OCI-LY7 (cell line): Measurements from ENCODE around the gene AHSG. TPM values are rescaled to one million over a fixed set of nuclear protein-coding genes. Genes with fewer than 3 reads are reported as not detected.
"Not testable (repeated sequence)": the region's sequence is repeated elsewhere in the genome, so short reads cannot be mapped to it uniquely, and the experiment has no call there.

Experiments used
- BruUV-seq: library from RNA; stranded (reverse); fragments of 400-500 nt; replicated peaks from 2 replicates; lab custom pipeline; 2021; lab: Mats Ljungman, UMichigan
- CTCF ChIA-PET: fragments of 300-600 bp; sonication (Branson Sonifier 250); formaldehyde crosslinking; loops from one replicate; lab custom pipeline; 2022; ENCODE audit warnings: antibody characterized with exemption; ENCODE audit not compliant: unreplicated experiment; lab: Charles Lee
- POLR2A ChIA-PET: fragments of 300-600 bp; sonication (Branson Sonifier 250); formaldehyde crosslinking; loops from one replicate; lab custom pipeline; 2022; ENCODE audit warnings: antibody characterized with exemption; lab: Charles Lee
- DNase-seq: peaks from one replicate; pipeline ENCODE4 v3.0.0-alpha.2; 2015; ENCODE audit warnings: low spot score
- H2AFZ ChIP-seq: fragments of 200-600 bp; sonication (generic), shearing (Covaris generic); 2 replicates; pipeline ENCODE4 v1.6.1; 2014; ENCODE audit warnings: mild to moderate bottlenecking, antibody characterized with exemption, low read length, moderate library complexity
- H3K27ac ChIP-seq: fragments of 200-600 bp; sonication (generic); 2 replicates; pipeline ENCODE4 v1.5.1; 2014; ENCODE audit warnings: mixed run types, low read depth, mild to moderate bottlenecking, moderate library complexity, low read length, inconsistent platforms; ENCODE audit not compliant: poor library complexity, severe bottlenecking
- H3K36me3 ChIP-seq: fragments of 200-600 bp; sonication (generic); 2 replicates; pipeline ENCODE4 v1.6.1; 2014; ENCODE audit warnings: mild to moderate bottlenecking, antibody characterized with exemption, low read length, moderate library complexity, mixed read lengths; ENCODE audit not compliant: insufficient read depth
- H3K4me1 ChIP-seq: fragments of 200-600 bp; sonication (generic); 2 replicates; pipeline ENCODE4 v1.5.1; 2014; ENCODE audit warnings: mild to moderate bottlenecking, low read length; ENCODE audit not compliant: insufficient read depth, poor library complexity, severe bottlenecking
- H3K4me2 ChIP-seq: fragments of 200-600 bp; sonication (generic); 2 replicates; pipeline ENCODE4 v1.6.1; 2014; ENCODE audit warnings: mild to moderate bottlenecking, low read length
- H3K4me3 ChIP-seq: fragments of 200-600 bp; sonication (generic); 2 replicates; pipeline ENCODE4 v1.5.1; 2014; ENCODE audit warnings: mild to moderate bottlenecking, low read depth, low read length; ENCODE audit not compliant: poor library complexity, severe bottlenecking
- H3K79me2 ChIP-seq: fragments of 200-600 bp; sonication (generic); 2 replicates; pipeline ENCODE4 v1.6.1; 2016; ENCODE audit warnings: low read depth, mild to moderate bottlenecking, low read length, moderate library complexity, mixed read lengths; ENCODE audit not compliant: insufficient read depth
- H3K9me2 ChIP-seq: fragments of 200-600 bp; sonication (generic); 2 replicates; pipeline ENCODE4 v1.6.1; 2016; ENCODE audit warnings: mild to moderate bottlenecking, low read length, mixed read lengths; ENCODE audit not compliant: insufficient read depth
- H3K9me3 ChIP-seq: fragments of 200-600 bp; sonication (generic); 2 replicates; pipeline ENCODE4 v1.6.1; 2014; ENCODE audit warnings: mild to moderate bottlenecking, mixed run types, low read length, mixed read lengths
- H4K20me1 ChIP-seq: fragments of 200-600 bp; sonication (generic); 2 replicates; pipeline ENCODE4 v1.6.1; 2014; ENCODE audit warnings: mild to moderate bottlenecking, antibody characterized with exemption, low read length, moderate library complexity, mixed read lengths; ENCODE audit not compliant: insufficient read depth
- CTCF ChIP-seq: fragments of 200-600 bp; sonication (generic); conservative IDR thresholded peaks from 2 replicates; pipeline ENCODE4 v1.5.1; 2014; ENCODE audit warnings: mild to moderate bottlenecking, antibody characterized with exemption, low read length, moderate library complexity, mixed read lengths
- EZH2phosphoT487 ChIP-seq: fragments of 200-600 bp; sonication (generic); IDR thresholded peaks from 2 replicates; pipeline ENCODE4 v1.6.1; 2018; ENCODE audit warnings: low read depth, borderline replicate concordance, mild to moderate bottlenecking, mixed run types, antibody characterized with exemption, low read length, moderate library complexity, mixed read lengths
- intact Hi-C: fragments of 100-400 bp; cut with micrococcal nuclease; formaldehyde crosslinking; loops from one replicate; pipeline ENCODE4 v1.10.0; 2022; ENCODE audit not compliant: unreplicated experiment
- total RNA-seq, 2 experiments: library from RNA; depleted of rRNA in 1 of 2; stranded (reverse); fragments of >200 nt in 1 of 2; shearing (Covaris generic) in 1 of 2; gene quantifications; 2 replicates each; pipeline ENCODE4 v1.2.3, GENCODE V29; 2014 to 2022

The AHSG gene
- total RNA-seq, 2 experiments from 2014 or later = not detected

DNA sequence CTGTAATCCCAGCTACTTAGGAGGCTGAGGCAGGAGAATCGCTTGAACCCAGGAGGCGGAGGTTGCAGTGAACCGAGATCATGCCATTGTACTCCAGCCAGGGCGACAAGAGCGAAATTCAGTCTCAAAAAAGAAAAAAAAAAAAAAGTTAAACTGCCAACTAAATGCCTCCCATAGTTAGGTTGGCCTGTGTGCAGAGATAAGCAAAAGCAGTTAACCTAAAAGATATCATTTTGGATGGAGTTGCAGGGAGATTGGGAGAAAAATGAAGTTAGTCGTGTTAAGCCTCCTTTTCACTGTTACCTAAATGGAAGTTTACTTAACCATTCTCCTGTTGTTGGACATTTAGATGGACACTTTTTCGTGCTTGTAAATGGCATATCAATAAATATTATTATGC lies 15.9 kb downstream of the AHSG start:
- H3K9me3 ChIP-seq = no peaks in the 10 kb centered on the region
- H3K4me1 ChIP-seq = peaks cover 5% of the 10 kb centered on the region
- BruUV-seq = no TSS peak
- H2AFZ ChIP-seq = no peak overlapping the region
- no peak for DNase-seq
- no peak overlapping the region for H3K4me2 ChIP-seq
- no peak for TF ChIP-seq EZH2phosphoT487
- TF ChIP-seq CTCF = no peak
- ChIA-PET CTCF (no interaction called here), POLR2A (no interaction called here)
- intact Hi-C loops = no loop called here
- H3K27ac ChIP-seq = no peak overlapping the region
- H3K9me2 ChIP-seq = no peaks in the 10 kb centered on the region
- no peak overlapping the region for H3K4me3 ChIP-seq
- no peaks in the 10 kb centered on the region for H4K20me1 ChIP-seq
- H3K79me2 ChIP-seq = no peaks in the 10 kb centered on the region
- no peaks in the 10 kb centered on the region for H3K36me3 ChIP-seq

DNA sequence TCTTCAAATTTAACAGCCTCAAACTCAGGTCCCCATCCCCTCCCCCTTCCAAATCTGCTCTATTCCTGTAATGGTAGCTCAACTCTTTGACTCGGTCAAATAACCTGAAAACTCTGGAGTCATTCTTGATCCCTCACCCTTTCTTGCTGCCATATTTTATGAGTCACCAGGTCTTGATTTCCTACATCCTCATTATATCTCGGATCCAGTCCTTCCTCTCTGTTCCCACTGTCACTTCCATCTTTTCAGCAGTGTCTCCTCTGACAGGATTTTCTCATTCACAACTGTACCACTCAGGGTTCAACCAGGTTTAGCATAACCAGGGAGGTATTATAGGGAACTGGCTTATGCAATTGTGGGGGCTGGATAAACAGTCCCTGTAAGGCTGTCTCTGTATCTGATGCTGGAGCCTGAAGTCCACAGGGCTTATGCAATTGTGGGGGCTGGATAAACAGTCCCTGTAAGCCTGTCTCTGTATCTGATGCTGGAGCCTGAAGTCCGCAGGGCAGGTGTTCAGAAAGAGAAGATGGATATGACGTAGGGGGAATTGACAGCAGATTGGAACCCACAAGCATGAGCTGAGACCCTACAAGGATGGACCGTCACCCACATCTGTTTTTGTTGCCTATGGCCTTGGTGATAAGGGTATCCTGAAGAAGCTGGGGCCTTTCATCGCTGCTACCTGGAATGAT lies 18.2 kb downstream of the AHSG start:
- ChIA-PET POLR2A (interaction anchor here (0.5 to 1.0 kb wide), 4 partner anchors 18 to 129 kb away, joined by 3 read pairs; no protein-coding TSS in a partner anchor), CTCF (interaction anchor here (0.6 kb wide), 1 partner anchor 39 kb away, joined by 3 read pairs; no protein-coding TSS in a partner anchor)
- TF ChIP-seq CTCF = no peak
- no peak for TF ChIP-seq EZH2phosphoT487
- Histone ChIP-seq H4K20me1 (no peaks in the 10 kb centered on the region), H3K79me2 (no peaks in the 10 kb centered on the region), H3K9me3 (no peaks in the 10 kb centered on the region), H3K9me2 (no peaks in the 10 kb centered on the region), H3K36me3 (no peaks in the 10 kb centered on the region), H3K4me1 (peaks cover 5% of the 10 kb centered on the region), H2AFZ (no peak overlapping the region), H3K4me3 (no peak overlapping the region), H3K4me2 (no peak overlapping the region), H3K27ac (no peak overlapping the region)
- no peak for DNase-seq
- BruUV-seq = no TSS peak
- intact Hi-C loops = no loop called here

DNA sequence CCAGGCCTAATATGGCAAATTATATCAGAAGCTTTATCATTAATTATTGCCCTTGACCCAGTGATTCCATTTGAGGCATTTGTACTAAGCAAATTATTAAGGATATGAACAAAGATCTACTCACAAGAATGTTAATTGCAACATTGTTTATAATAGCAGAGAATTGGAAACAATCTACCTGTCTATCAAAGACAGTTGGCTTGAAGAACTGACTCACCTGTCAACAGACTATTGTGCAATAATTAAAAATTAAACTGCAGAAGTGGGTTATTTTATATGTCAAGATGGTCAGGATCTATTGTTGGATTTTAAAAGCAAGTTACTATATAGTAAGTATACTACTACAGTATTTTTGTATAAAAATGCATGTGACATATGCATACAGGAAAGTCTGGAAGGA lies 20.6 kb downstream of the AHSG start:
- BruUV-seq = no TSS peak
- CTCF ChIA-PET = interaction anchor here (0.9 kb wide), 1 partner anchor 10 kb away, joined by 3 read pairs; no protein-coding TSS in a partner anchor
- no peaks in the 10 kb centered on the region for H3K9me2 ChIP-seq
- TF ChIP-seq EZH2phosphoT487 (no peak), CTCF (no peak)
- H3K9me3 ChIP-seq = no peaks in the 10 kb centered on the region
- H3K36me3 ChIP-seq = no peaks in the 10 kb centered on the region
- no peak for DNase-seq
- H3K4me2 ChIP-seq = no peak overlapping the region
- H3K4me1 ChIP-seq = no peaks in the 10 kb centered on the region
- intact Hi-C loops = no loop called here
- POLR2A ChIA-PET = no interaction called here
- H3K27ac ChIP-seq = no peak overlapping the region
- H3K4me3 ChIP-seq = no peak overlapping the region
- H3K79me2 ChIP-seq = no peaks in the 10 kb centered on the region
- no peak overlapping the region for H2AFZ ChIP-seq
- no peaks in the 10 kb centered on the region for H4K20me1 ChIP-seq

DNA sequence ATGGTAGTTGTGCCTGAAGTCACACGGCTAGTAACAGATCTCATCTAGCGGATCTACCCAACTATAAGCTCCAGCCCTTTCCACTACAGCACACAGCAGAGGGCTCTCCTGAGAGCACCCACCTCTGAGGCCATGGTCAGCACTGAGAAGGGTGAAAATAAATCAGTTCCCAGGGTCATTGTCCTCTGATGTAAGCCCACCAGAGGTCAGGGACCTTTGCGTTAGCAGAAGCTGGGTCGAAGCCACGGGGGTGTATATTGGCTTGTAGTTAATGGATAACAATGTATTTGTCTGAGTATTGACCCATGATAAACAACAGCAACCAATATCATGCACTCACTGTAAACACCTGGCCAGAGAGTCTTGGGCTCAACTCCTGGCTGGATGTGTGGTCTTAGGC lies 21.3 kb downstream of the AHSG start:
- H3K9me3 ChIP-seq, H4K20me1 ChIP-seq, H3K4me3 ChIP-seq, H2AFZ ChIP-seq, H3K36me3 ChIP-seq, H3K27ac ChIP-seq, CTCF ChIA-PET, BruUV-seq, H3K79me2 ChIP-seq, DNase-seq, POLR2A ChIA-PET, intact Hi-C loops, H3K9me2 ChIP-seq, H3K4me2 ChIP-seq, H3K4me1 ChIP-seq: not testable (repeated sequence)
